Right lobe of liver (tissue), 6 donors: ENCODE results near the gene RNGTT. TPM values are rescaled to one million over a fixed set of nuclear protein-coding genes. Genes with fewer than 3 reads are reported as not detected.

ENCODE experiments used
- ATAC-seq, 4 donors: fragments of 200-7000 bp; cut with Tn5 transposase; one replicate each; pipeline ENCODE4 v1.9.1; 2020; ENCODE audit warnings: mild to moderate bottlenecking in 4 of 4, moderate library complexity in 4 of 4
- DNase-seq, 3 donors: peaks; one replicate each; pipeline ENCODE4 v3.0.0-alpha.2; 2020
- H3K27ac ChIP-seq, 3 donors: fragments of 200-600 bp; one replicate each; pipeline ENCODE4 v1.8.0; 2022
- H3K27me3 ChIP-seq, 2 donors: fragments of 200-600 bp; one replicate each; pipeline ENCODE4 v1.8.0; 2022
- H3K36me3 ChIP-seq, 4 donors: fragments of 200-600 bp; sonication (generic) in 1 of 4; one replicate each; pipeline versions ENCODE4 v1.5.1 to v1.8.0; 2017 to 2022; ENCODE audit warnings: control low read depth in 1 of 4
- H3K4me1 ChIP-seq, 4 donors: fragments of 200-600 bp; sonication (generic) in 1 of 4; one replicate each; pipeline versions ENCODE4 v1.5.1 to v1.8.0; 2017 to 2022; ENCODE audit warnings: control low read depth in 1 of 4
- H3K4me3 ChIP-seq, 3 donors: fragments of 200-600 bp; one replicate each; pipeline ENCODE4 v1.8.0; 2022
- H3K9me3 ChIP-seq, 4 donors: fragments of 200-600 bp; sonication (generic) in 1 of 4; one replicate each; pipeline versions ENCODE4 v1.5.1 to v1.8.0; 2017 to 2022; ENCODE audit warnings: control low read depth in 1 of 4
- CTCF ChIP-seq, 4 donors: fragments of 200-600 bp in 3 of 4; fragments of 450-650 bp in 1 of 4; IDR thresholded peaks; one replicate each; pipeline versions ENCODE4 v1.5.1 to v1.8.0; 2016 to 2022; ENCODE audit warnings: antibody characterized with exemption in 4 of 4, mild to moderate bottlenecking in 2 of 4
- POLR2A ChIP-seq: fragments of 450-650 bp; IDR thresholded peaks from one replicate; pipeline ENCODE4 v1.6.1; 2017; ENCODE audit warnings: antibody characterized with exemption, mild to moderate bottlenecking
- WGBS: methylation state at CpG from one replicate; pipeline ENCODE4 v1.1.6; 2018; ENCODE audit warnings: low coverage, low lambda C conversion rate; ENCODE audit not compliant: insufficient coverage; ENCODE audit errors: missing lambda C conversion rate; 5-methylcytosine and 5-hydroxymethylcytosine counted together
- intact Hi-C, 2 donors: fragments of 100-400 bp; cut with DNase I; formaldehyde crosslinking; loops; one replicate each; pipeline versions ENCODE4 v1.11.2 to v1.14.1; 2022
- total RNA-seq, 6 experiments: library from RNA; depleted of rRNA in 2 of 6; stranded (reverse); fragments of >200 nt in 2 of 6; fragmentation: NEBNext Ultra II Directional in 3 of 6; extraction: Animal tissue kit (Norgen Biotek cat#: 25700) in 3 of 6; gene quantifications; one replicate each; pipeline versions ENCODE4 v1.1.0 to v1.2.4, GENCODE V29; 2016 to 2023
- donor health status: DM: no; HTN: yes; CAD: no.
- donor health status: DM: no; HTN: no; CAD: no.
- donor health status: DM: no; HTN: no; CAD: no.
- donor health status: DM: no; HTN: yes; CAD: no.
- donor health status: DM: no; HTN: yes; CAD: no.

RNGTT gene
- total RNA-seq, 6 experiments from 2014 or later, result 5.7 to 11.2 (median 6.5) TPM

- Histone ChIP-seq H3K36me3 (no peaks in the 10 kb centered on the region), H3K27me3 (no peaks in the 10 kb centered on the region), H3K4me1 (no peaks in the 10 kb centered on the region), H3K9me3 (no peaks in the 10 kb centered on the region), H3K27ac (no peak overlapping the region), H3K4me3 (no peak overlapping the region)
- ATAC-seq (no peak), DNase-seq (no peak)
- 62% methylated on average over 11 of the region's 12 CpGs for WGBS
- TF ChIP-seq POLR2A, result no peak
- no peak for TF ChIP-seq CTCF (IDR thresholded peaks at IDR 0.05)
- intact Hi-C loops, result no loop called here
These were observed 376.3 kb downstream of the RNGTT start for GRCh38 chr6:88587150-88587520.

DNA sequence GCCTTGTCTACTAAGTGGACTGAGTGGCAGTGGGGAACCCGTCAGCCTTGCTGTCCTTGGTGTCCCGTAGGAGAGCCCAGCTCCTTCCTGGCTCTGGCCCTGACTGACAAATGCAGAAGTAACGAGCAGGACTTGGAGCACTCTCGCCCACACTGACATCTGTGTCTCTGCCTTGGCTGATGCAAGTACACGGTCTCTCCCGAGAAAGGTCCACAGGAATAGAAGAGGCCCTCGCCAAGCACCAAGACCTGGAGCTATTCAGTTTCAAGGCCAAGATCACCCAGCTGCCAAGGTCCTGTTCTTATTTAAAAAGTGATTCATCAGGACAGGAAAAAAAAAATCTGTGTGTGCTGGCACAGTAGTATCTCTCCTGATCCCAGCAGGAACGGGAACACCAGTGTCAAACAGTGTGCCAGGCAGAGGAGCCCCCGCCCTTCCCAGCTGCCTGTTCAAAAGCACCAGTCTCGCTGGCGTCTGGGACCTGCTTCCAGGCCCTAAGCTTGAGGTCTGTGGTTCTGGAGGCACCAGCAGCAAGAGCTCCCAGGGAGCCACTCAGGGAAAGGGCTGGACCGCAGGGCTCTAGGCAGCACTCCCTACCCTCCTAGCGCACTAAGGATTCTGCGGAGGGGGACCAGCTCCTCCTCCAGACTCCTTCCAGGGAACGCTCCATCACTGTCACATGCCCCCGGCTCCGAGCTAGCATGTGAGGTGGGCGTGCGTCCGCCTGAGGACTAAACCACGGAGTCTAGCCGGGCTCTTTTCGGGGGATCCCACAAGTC lies 376.9 kb downstream of the RNGTT start:
- DNase-seq (no peak), ATAC-seq (no peak)
- no peaks in the 10 kb centered on the region for H3K27me3 ChIP-seq
- H3K4me1 ChIP-seq, result no peaks in the 10 kb centered on the region
- H3K36me3 ChIP-seq, result no peaks in the 10 kb centered on the region
- intact Hi-C loops, result no loop called here
- H3K27ac ChIP-seq, result no peak overlapping the region
- no peaks in the 10 kb centered on the region for H3K9me3 ChIP-seq
- no peak overlapping the region for H3K4me3 ChIP-seq
- 71% methylated on average over 9 of the region's 23 CpGs for WGBS
- no peak for TF ChIP-seq POLR2A
- TF ChIP-seq CTCF (IDR thresholded peaks at IDR 0.05), result no peak

DNA sequence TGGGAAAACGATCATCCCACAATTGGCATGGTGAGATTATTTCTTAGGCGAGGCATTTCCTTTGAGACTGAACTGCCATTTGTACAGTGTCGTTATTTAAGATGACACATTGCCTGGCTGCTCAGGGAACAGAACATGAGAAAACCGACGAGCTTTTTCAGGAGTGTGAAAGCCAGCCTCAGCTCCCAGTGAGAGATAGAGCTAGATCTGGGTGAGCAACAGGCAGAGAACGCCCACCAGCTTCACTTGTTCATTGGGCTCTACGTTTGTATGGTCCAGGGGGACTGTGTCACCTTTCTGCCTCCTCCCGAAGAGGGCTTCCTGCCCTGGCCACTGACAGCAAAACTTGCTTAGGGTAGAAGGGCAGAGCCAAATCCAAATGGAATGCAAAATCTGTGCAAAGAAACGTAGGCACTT lies 378.1 kb downstream of the RNGTT start:
- no peak overlapping the region for H3K27ac ChIP-seq
- no peaks in the 10 kb centered on the region for H3K4me1 ChIP-seq
- intact Hi-C loops, result no loop called here
- WGBS, result 51% methylated on average over 9 of the region's 9 CpGs
- H3K36me3 ChIP-seq, result no peaks in the 10 kb centered on the region
- no peak for ATAC-seq
- no peak overlapping the region for H3K4me3 ChIP-seq
- H3K9me3 ChIP-seq, result no peaks in the 10 kb centered on the region
- no peak for DNase-seq
- no peaks in the 10 kb centered on the region for H3K27me3 ChIP-seq
- TF ChIP-seq CTCF (IDR thresholded peaks at IDR 0.05), result no peak
- TF ChIP-seq POLR2A, result no peak

GRCh38 chr6:88584581-88585275 lies 378.7 kb downstream of the RNGTT start:
- DNase-seq, result no peak
- Histone ChIP-seq H3K4me3 (no peak overlapping the region), H3K27ac (no peak overlapping the region), H3K4me1 (no peaks in the 10 kb centered on the region), H3K27me3 (no peaks in the 10 kb centered on the region), H3K9me3 (no peaks in the 10 kb centered on the region), H3K36me3 (no peaks in the 10 kb centered on the region)
- ATAC-seq, result no peak
- WGBS, result 38% methylated on average over 4 of the region's 10 CpGs
- intact Hi-C loops, result no loop called here
- no peak for TF ChIP-seq POLR2A
- TF ChIP-seq CTCF (IDR thresholded peaks at IDR 0.05), result no peak
